Measurements from ENCODE around the gene SIGLEC10. TPM values are rescaled to one million over a fixed set of nuclear protein-coding genes. Genes with fewer than 3 reads are reported as not detected.

Gene SIGLEC10
- total RNA-seq, 1 experiment from 2014 or later = not detected

GRCh38 chr19:51365965-51366388, 51.5 kb downstream of the SIGLEC10 start, which contains the start of gene ETFB:
TSS of gene ETFB (minus strand) at chr19:51366388. CDS start at chr19:51366326, 62 bp downstream.
- ChIA-PET POLR2A (no interaction called here), CTCF (no interaction called here), RAD21 (ENCODE audit: low non-redundant PET in 1 of 2, low total read pairs in 2 of 2, uncharacterized antibody in 2 of 2, unreplicated experiment in 2 of 2) (interaction anchor here in 1 of 2 experiments (0.5 kb wide), 1 partner anchor 295 kb away, joined by 3 read pairs; no protein-coding TSS in a partner anchor)
- no peaks in the 10 kb centered on the region for H3K36me3 ChIP-seq (ENCODE audit: control insufficient read depth in 1 of 2, insufficient read depth in 2 of 2, low read length in 2 of 2)
- no peak for ATAC-seq
- TSS peak; percentile 87 for BruUV-seq (replicated peaks)
- no peaks in the 10 kb centered on the region for H3K9me2 ChIP-seq (ENCODE audit: insufficient read depth)
- DNase-seq (ENCODE audit: low read depth, low spot score) = no peak
- TF ChIP-seq TCF7L2 (IDR thresholded peaks at IDR 0.05; ENCODE audit: borderline replicate concordance, extremely low read depth, insufficient read depth, insufficient read length) (no peak), SIN3A (IDR thresholded peaks at IDR 0.05; ENCODE audit: low read depth) (peak; percentile 64), CBX3 (IDR thresholded peaks at IDR 0.05; ENCODE audit: low read depth) (no peak), CTCF (IDR thresholded peaks at IDR 0.05 in 2 of 3, conservative IDR thresholded peaks at IDR 0.05 in 1 of 3; ENCODE audit: borderline replicate concordance in 1 of 3, insufficient read depth in 1 of 3, low read depth in 2 of 3, low read length in 2 of 3) (no peak), REST (IDR thresholded peaks at IDR 0.05; ENCODE audit: low read depth) (no peak), SP1 (IDR thresholded peaks at IDR 0.05; ENCODE audit: low read depth) (no peak), EGR1 (IDR thresholded peaks at IDR 0.05; ENCODE audit: low read depth) (no peak), ZFX (IDR thresholded peaks at IDR 0.05) (no peak), YY1 (IDR thresholded peaks at IDR 0.05; ENCODE audit: extremely low read depth, insufficient replicate concordance, low read depth, low read length) (no peak), SRF (IDR thresholded peaks at IDR 0.05; ENCODE audit: low read depth) (no peak), MAX (IDR thresholded peaks at IDR 0.05) (peak; percentile 46; the same call in 1 of the 2 replicates)
- no peaks in the 10 kb centered on the region for H4K20me1 ChIP-seq (ENCODE audit: insufficient read depth)
- no peaks in the 10 kb centered on the region for H3K9me3 ChIP-seq (ENCODE audit: control insufficient read depth in 1 of 2, insufficient read depth in 1 of 2, low read depth in 1 of 2, low read length in 2 of 2)
- peak within 1 kb of the TSS; percentile 88 for H3K4me2 ChIP-seq (ENCODE audit: low read length)
- H3K4me1 ChIP-seq (ENCODE audit: control insufficient read depth in 1 of 2, insufficient read depth in 2 of 2, low read length in 2 of 2) = peaks cover 38 to 58% of the 10 kb centered on the region in 2 experiments
- intact Hi-C loops (cut with micrococcal nuclease) = no loop called here
- no peaks in the 10 kb centered on the region for H3K27me3 ChIP-seq (ENCODE audit: insufficient read depth, low read length)
- peaks cover 49% of the 10 kb centered on the region for H3K79me2 ChIP-seq (ENCODE audit: insufficient read depth, low read length)
- H3K4me3 ChIP-seq (replicated peaks in 1 of 2; ENCODE audit: low read depth in 1 of 2, low read length in 2 of 2) = peak within 1 kb of the TSS; percentile 78 to 94
- H3K27ac ChIP-seq (ENCODE audit: low read depth, low read length) = peak within 1 kb of the TSS; percentile 84
- no peak within 1 kb of the TSS for H2AFZ ChIP-seq (ENCODE audit: low read depth, low read length, poor library complexity, severe bottlenecking)
- peak within 1 kb of the TSS; percentile 96 for H3K9ac ChIP-seq (ENCODE audit: low read length)

All from HCT116 (cell line).